Measurements from ENCODE around the gene NUDT11.
"Not testable (repeated sequence)": the region's sequence is repeated elsewhere in the genome, so short reads cannot be mapped to it uniquely, and the experiment has no call there.

Gene NUDT11

GRCh38 chrX:51496501-51497291 lies at the start of gene NUDT11:
Gene NUDT11, minus strand, starts transcription at chrX:51496592. Its CDS starts 148 bp downstream, at chrX:51496444.
- Histone ChIP-seq H3K9me3 (ENCODE audit: low read depth, low read length) (no peaks in the 10 kb centered on the region), H3K36me3 (ENCODE audit: insufficient read depth, low read length) (peaks cover 8% of the 10 kb centered on the region), H3K27ac (peak within 1 kb of the TSS; percentile 25; the same call in 1 of the 2 replicates), H3K9ac (ENCODE audit: insufficient read length) (peak within 1 kb of the TSS; percentile 72), H3K4me3 (peak within 1 kb of the TSS; percentile 80)
- DNase-seq (ENCODE audit: low read depth, low spot score): no peak
- TF ChIP-seq POLR2AphosphoS5 (IDR thresholded peaks at IDR 0.05; ENCODE audit: borderline replicate concordance, low read depth, low read length): peak; percentile 37; the same call in 1 of the 2 replicates
- TF ChIP-seq EZH2 (IDR thresholded peaks at IDR 0.05): no peak
- no peak for TF ChIP-seq FOXP2 (optimal IDR thresholded peaks at IDR 0.05; ENCODE audit: control extremely low read depth, extremely low read length, insufficient read depth)

- Histone ChIP-seq H3K27ac (no peak overlapping the region), H3K36me3 (ENCODE audit: insufficient read depth, low read length) (no peaks in the 10 kb centered on the region), H3K9ac (ENCODE audit: insufficient read length) (no peak overlapping the region), H3K4me3 (no peak overlapping the region), H3K9me3 (ENCODE audit: low read depth, low read length) (no peaks in the 10 kb centered on the region)
- TF ChIP-seq POLR2AphosphoS5 (IDR thresholded peaks at IDR 0.05; ENCODE audit: borderline replicate concordance, low read depth, low read length) (no peak), FOXP2 (optimal IDR thresholded peaks at IDR 0.05; ENCODE audit: control extremely low read depth, extremely low read length, insufficient read depth) (no peak), EZH2 (IDR thresholded peaks at IDR 0.05) (no peak)
- DNase-seq (ENCODE audit: low read depth, low spot score): no peak
Measured at GRCh38 chrX:51520393-51520792, 24.0 kb upstream of the NUDT11 start.

DNA sequence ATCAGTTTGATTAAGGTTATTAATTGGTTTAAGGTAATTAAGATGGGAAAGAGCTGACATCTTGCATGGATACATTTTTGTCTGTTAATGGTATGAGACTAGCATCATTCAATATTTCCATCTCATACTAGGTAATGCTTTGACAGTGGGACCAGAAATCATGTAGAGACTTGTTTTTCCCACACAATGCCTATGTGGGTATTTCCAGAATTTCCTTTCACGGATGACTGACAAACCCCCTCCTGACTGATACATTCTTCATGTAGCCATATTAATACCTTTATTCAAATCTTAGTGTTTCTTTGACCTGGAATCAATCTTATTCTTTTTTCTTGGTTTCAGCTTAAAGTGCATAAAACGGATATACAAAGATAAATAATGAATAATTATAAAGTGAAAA lies 22.7 kb upstream of the NUDT11 start:
- not testable (repeated sequence) for DNase-seq (ENCODE audit: low read depth, low spot score); H3K27ac ChIP-seq; H3K4me3 ChIP-seq; H3K36me3 ChIP-seq (ENCODE audit: insufficient read depth, low read length); H3K9me3 ChIP-seq (ENCODE audit: low read depth, low read length); H3K9ac ChIP-seq (ENCODE audit: insufficient read length)

GRCh38 chrX:51507551-51507950 lies 11.2 kb upstream of the NUDT11 start:
- no peaks in the 10 kb centered on the region for H3K36me3 ChIP-seq (ENCODE audit: insufficient read depth, low read length)
- TF ChIP-seq POLR2AphosphoS5 (IDR thresholded peaks at IDR 0.05; ENCODE audit: borderline replicate concordance, low read depth, low read length): no peak
- no peak for TF ChIP-seq FOXP2 (optimal IDR thresholded peaks at IDR 0.05; ENCODE audit: control extremely low read depth, extremely low read length, insufficient read depth)
- no peak for TF ChIP-seq EZH2 (IDR thresholded peaks at IDR 0.05)
- no peak overlapping the region for H3K9ac ChIP-seq (ENCODE audit: insufficient read length)
- no peak overlapping the region for H3K4me3 ChIP-seq
- no peak for DNase-seq (ENCODE audit: low read depth, low spot score)
- H3K9me3 ChIP-seq (ENCODE audit: low read depth, low read length): no peaks in the 10 kb centered on the region
- H3K27ac ChIP-seq: no peak overlapping the region

GRCh38 chrX:51495701-51496488 lies 497 bp downstream of the NUDT11 start:
- Histone ChIP-seq H3K4me3 (peak overlapping the region; percentile 80), H3K36me3 (ENCODE audit: insufficient read depth, low read length) (peaks cover 16% of the 10 kb centered on the region), H3K27ac (peak overlapping the region; percentile 25; the same call in 1 of the 2 replicates), H3K9ac (ENCODE audit: insufficient read length) (peak overlapping the region; percentile 72)
- not testable (repeated sequence) for H3K9me3 ChIP-seq (ENCODE audit: low read depth, low read length); DNase-seq (ENCODE audit: low read depth, low spot score)

GRCh38 chrX:51494409-51494808 lies 2.0 kb downstream of the NUDT11 start:
- Histone ChIP-seq H3K27ac (no peak overlapping the region), H3K9me3 (ENCODE audit: low read depth, low read length) (no peaks in the 10 kb centered on the region), H3K9ac (ENCODE audit: insufficient read length) (peak overlapping the region; percentile 72), H3K36me3 (ENCODE audit: insufficient read depth, low read length) (peaks cover 28% of the 10 kb centered on the region), H3K4me3 (peak overlapping the region; percentile 80)
- TF ChIP-seq POLR2AphosphoS5 (IDR thresholded peaks at IDR 0.05; ENCODE audit: borderline replicate concordance, low read depth, low read length) (no peak), FOXP2 (optimal IDR thresholded peaks at IDR 0.05; ENCODE audit: control extremely low read depth, extremely low read length, insufficient read depth) (no peak), EZH2 (IDR thresholded peaks at IDR 0.05) (no peak)
- no peak for DNase-seq (ENCODE audit: low read depth, low spot score)

GRCh38 chrX:51487960-51488267 lies 8.5 kb downstream of the NUDT11 start:
- H3K4me3 ChIP-seq: no peak overlapping the region
- no peaks in the 10 kb centered on the region for H3K9me3 ChIP-seq (ENCODE audit: low read depth, low read length)
- TF ChIP-seq EZH2 (IDR thresholded peaks at IDR 0.05) (no peak), FOXP2 (optimal IDR thresholded peaks at IDR 0.05; ENCODE audit: control extremely low read depth, extremely low read length, insufficient read depth) (no peak), POLR2AphosphoS5 (IDR thresholded peaks at IDR 0.05; ENCODE audit: borderline replicate concordance, low read depth, low read length) (0 out of 2 replicates have a peak, but pooled peaks have one; percentile 19)
- no peak overlapping the region for H3K9ac ChIP-seq (ENCODE audit: insufficient read length)
- no peak for DNase-seq (ENCODE audit: low read depth, low spot score)
- H3K36me3 ChIP-seq (ENCODE audit: insufficient read depth, low read length): peaks cover 33% of the 10 kb centered on the region
- H3K27ac ChIP-seq: peak overlapping the region; percentile 69

- H3K9me3 ChIP-seq (ENCODE audit: low read depth, low read length): no peaks in the 10 kb centered on the region
- no peak overlapping the region for H3K9ac ChIP-seq (ENCODE audit: insufficient read length)
- H3K36me3 ChIP-seq (ENCODE audit: insufficient read depth, low read length): peaks cover 10% of the 10 kb centered on the region
- DNase-seq (ENCODE audit: low read depth, low spot score): no peak
- H3K4me3 ChIP-seq: no peak overlapping the region
- no peak overlapping the region for H3K27ac ChIP-seq
- TF ChIP-seq POLR2AphosphoS5 (IDR thresholded peaks at IDR 0.05; ENCODE audit: borderline replicate concordance, low read depth, low read length) (no peak), FOXP2 (optimal IDR thresholded peaks at IDR 0.05; ENCODE audit: control extremely low read depth, extremely low read length, insufficient read depth) (no peak), EZH2 (IDR thresholded peaks at IDR 0.05) (no peak)
Measured at GRCh38 chrX:51484616-51485015, 11.8 kb downstream of the NUDT11 start.

DNA sequence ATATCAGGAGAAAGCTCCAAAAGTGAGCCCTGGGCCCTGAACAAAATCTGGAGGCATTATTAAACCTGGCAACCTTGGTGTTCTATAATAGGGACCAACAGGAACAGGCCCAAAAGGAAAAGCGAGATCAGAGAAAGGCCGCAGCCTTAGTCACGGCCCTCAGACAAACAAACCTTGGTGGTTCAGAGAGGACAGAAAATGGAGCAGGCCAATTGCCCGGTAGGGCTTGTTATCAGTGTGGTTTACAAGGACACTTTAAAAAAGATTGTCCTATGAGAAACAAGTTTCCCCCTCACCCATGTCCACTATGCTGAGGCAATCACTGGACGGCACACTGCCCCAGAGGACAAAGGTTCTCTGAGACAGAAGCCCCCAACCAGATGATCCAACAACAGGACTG lies 14.0 kb downstream of the NUDT11 start:
- H3K4me3 ChIP-seq; H3K9ac ChIP-seq (ENCODE audit: insufficient read length); DNase-seq (ENCODE audit: low read depth, low spot score); H3K36me3 ChIP-seq (ENCODE audit: insufficient read depth, low read length); H3K9me3 ChIP-seq (ENCODE audit: low read depth, low read length); H3K27ac ChIP-seq: not testable (repeated sequence)
